ENCODE results near the gene POLR3H.

DNA sequence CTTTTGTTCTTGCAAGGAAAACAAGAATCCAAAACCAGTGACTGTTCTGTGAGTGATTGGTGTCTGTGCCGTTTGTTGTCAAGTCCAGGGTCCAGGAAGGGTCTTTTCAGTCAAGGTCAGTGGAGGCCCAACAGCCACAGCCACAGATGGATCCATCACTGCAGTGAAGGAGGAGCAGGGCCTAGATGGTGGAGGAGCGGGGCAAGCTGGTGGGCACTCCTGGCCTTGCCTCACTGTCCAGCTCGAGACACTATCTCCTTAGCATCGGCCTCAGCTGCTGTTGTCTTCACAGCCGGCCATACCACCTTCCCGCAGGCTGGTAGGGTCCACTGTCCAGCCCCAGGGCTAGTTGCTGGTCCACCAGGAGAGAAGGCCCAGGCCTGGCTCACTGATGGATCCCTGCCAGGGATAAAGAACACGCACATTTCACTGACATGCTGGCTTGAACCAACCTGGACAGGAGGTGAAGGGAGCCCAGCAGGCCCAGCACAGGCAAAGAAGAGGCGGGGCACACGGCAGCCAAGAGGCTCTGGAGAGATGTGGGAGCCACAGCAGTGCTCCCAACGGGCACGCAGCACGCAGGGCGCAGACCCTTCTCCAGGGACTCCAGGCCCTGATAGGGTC is 15.2 kb downstream of the POLR3H start:
- TF ChIP-seq, protein P1, sequence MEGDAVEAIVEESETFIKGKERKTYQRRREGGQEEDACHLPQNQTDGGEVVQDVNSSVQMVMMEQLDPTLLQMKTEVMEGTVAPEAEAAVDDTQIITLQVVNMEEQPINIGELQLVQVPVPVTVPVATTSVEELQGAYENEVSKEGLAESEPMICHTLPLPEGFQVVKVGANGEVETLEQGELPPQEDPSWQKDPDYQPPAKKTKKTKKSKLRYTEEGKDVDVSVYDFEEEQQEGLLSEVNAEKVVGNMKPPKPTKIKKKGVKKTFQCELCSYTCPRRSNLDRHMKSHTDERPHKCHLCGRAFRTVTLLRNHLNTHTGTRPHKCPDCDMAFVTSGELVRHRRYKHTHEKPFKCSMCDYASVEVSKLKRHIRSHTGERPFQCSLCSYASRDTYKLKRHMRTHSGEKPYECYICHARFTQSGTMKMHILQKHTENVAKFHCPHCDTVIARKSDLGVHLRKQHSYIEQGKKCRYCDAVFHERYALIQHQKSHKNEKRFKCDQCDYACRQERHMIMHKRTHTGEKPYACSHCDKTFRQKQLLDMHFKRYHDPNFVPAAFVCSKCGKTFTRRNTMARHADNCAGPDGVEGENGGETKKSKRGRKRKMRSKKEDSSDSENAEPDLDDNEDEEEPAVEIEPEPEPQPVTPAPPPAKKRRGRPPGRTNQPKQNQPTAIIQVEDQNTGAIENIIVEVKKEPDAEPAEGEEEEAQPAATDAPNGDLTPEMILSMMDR (conservative IDR thresholded peaks at IDR 0.05; ENCODE audit: low read length): no peak
- TF ChIP-seq EZH2phosphoT487 (IDR thresholded peaks at IDR 0.05; ENCODE audit: borderline replicate concordance): no peak
